IMR-90 (cell line): Measurements from ENCODE around the gene H2BK1. TPM values are rescaled to one million over a fixed set of nuclear protein-coding genes. Genes with fewer than 3 reads are reported as not detected.

Experiments
- ATAC-seq: fragments of 200-7000 bp; cut with Tn5 transposase; 2 replicates; pipeline ENCODE4 v1.9.1; 2020; ENCODE audit warnings: low read depth, mild to moderate bottlenecking, moderate library complexity
- BruUV-seq: library from RNA; stranded (reverse); fragments of 400-500 nt; replicated peaks from 2 replicates; lab custom pipeline; 2021; lab: Mats Ljungman, UMichigan
- CTCF ChIA-PET: fragments of 300-600 bp; formaldehyde crosslinking; extraction: SDS; loops from one replicate; lab custom pipeline; 2021; ENCODE audit warnings: antibody characterized with exemption; lab: Yijun Ruan, JAX
- POLR2A ChIA-PET: fragments of 300-600 bp; sonication (Branson Sonifier 250); formaldehyde crosslinking; loops from one replicate; lab custom pipeline; 2022; ENCODE audit warnings: antibody characterized with exemption; ENCODE audit not compliant: unreplicated experiment; lab: Charles Lee
- DNase-seq: peaks from one replicate; pipeline ENCODE4 v3.0.0; 2013
- H2AFZ ChIP-seq: replicated peaks from 2 replicates; pipeline ENCODE3; 2013; ENCODE audit warnings: low read length, mild to moderate bottlenecking; ENCODE audit not compliant: poor library complexity
- H2AK5ac ChIP-seq: 2 replicates; pipeline ENCODE4 v1.6.1; 2013; ENCODE audit warnings: low read depth, low read length, inconsistent platforms
- H2AK9ac ChIP-seq: replicated peaks from 2 replicates; pipeline ENCODE3; 2013; ENCODE audit warnings: mild to moderate bottlenecking, low read depth, low read length, moderate library complexity; ENCODE audit not compliant: poor library complexity
- H2BK120ac ChIP-seq: 2 replicates; pipeline ENCODE4 v1.6.1; 2013; ENCODE audit warnings: low read depth, low read length, inconsistent platforms
- H2BK15ac ChIP-seq: 3 replicates; pipeline ENCODE4 v1.6.1; 2013; ENCODE audit warnings: low read depth, low read length, inconsistent platforms
- H2BK20ac ChIP-seq: 2 replicates; pipeline ENCODE4 v1.6.1; 2013; ENCODE audit warnings: low read depth, mild to moderate bottlenecking, inconsistent platforms, low read length, moderate library complexity
- H2BK5ac ChIP-seq: 2 replicates; pipeline ENCODE4 v1.6.1; 2013; ENCODE audit warnings: mild to moderate bottlenecking, low read depth, low read length, inconsistent platforms; ENCODE audit not compliant: poor library complexity, severe bottlenecking
- H3K14ac ChIP-seq: replicated peaks from 2 replicates; pipeline ENCODE4 v1.6.1; 2013; ENCODE audit warnings: low read depth, low read length, inconsistent platforms
- H3K18ac ChIP-seq: 2 replicates; pipeline ENCODE4 v1.6.1; 2013; ENCODE audit warnings: low read depth, low read length, control low read depth
- H3K23ac ChIP-seq: 2 replicates; pipeline ENCODE4 v1.6.1; 2013; ENCODE audit warnings: low read depth, low read length, inconsistent platforms
- H3K27ac ChIP-seq: 2 replicates; pipeline ENCODE4 v1.5.1; 2013; ENCODE audit warnings: mild to moderate bottlenecking, control low read depth, low read length; ENCODE audit not compliant: insufficient read depth
- H3K27me3 ChIP-seq: 2 replicates; pipeline ENCODE4 v1.6.1; 2013; ENCODE audit warnings: low read length; ENCODE audit not compliant: control insufficient read depth, insufficient read depth
- H3K36me3 ChIP-seq: 2 replicates; pipeline ENCODE4 v1.6.1; 2013; ENCODE audit warnings: low read length, mixed read lengths; ENCODE audit not compliant: control insufficient read depth, insufficient read depth
- H3K4ac ChIP-seq: 2 replicates; pipeline ENCODE4 v1.6.1; 2013; ENCODE audit warnings: low read depth, low read length, inconsistent platforms
- H3K4me1 ChIP-seq: 2 replicates; pipeline ENCODE4 v1.6.1; 2013; ENCODE audit warnings: low read length, mixed read lengths; ENCODE audit not compliant: control insufficient read depth, insufficient read depth
- H3K4me2 ChIP-seq: 2 replicates; pipeline ENCODE4 v1.6.1; 2013; ENCODE audit warnings: low read depth, mild to moderate bottlenecking, control low read depth, low read length, moderate library complexity
- H3K4me3 ChIP-seq: 2 replicates; pipeline ENCODE4 v1.5.1; 2013; ENCODE audit warnings: low read depth, mild to moderate bottlenecking, control low read depth, low read length, moderate library complexity; ENCODE audit not compliant: insufficient read depth
- H3K56ac ChIP-seq: 2 replicates; pipeline ENCODE4 v1.6.1; 2013; ENCODE audit warnings: low read length, inconsistent platforms; ENCODE audit not compliant: insufficient read depth; ENCODE audit errors: extremely low read depth
- H3K79me1 ChIP-seq, 2 experiments: 2 replicates each; pipeline ENCODE4 v1.6.1; 2013; ENCODE audit warnings: low read length in 2 of 2, inconsistent platforms in 1 of 2, low read depth in 1 of 2
- H3K9ac ChIP-seq: 2 replicates; pipeline ENCODE4 v1.6.1; 2013; ENCODE audit warnings: low read depth, low read length, control low read depth
- H3K9me1 ChIP-seq: 2 replicates; pipeline ENCODE4 v1.6.1; 2013; ENCODE audit warnings: low read length, inconsistent platforms; ENCODE audit not compliant: insufficient read depth
- H3K9me3 ChIP-seq: 2 replicates; pipeline ENCODE4 v1.6.1; 2013; ENCODE audit warnings: low read length; ENCODE audit not compliant: control insufficient read depth, insufficient read depth
- H4K20me1 ChIP-seq: 2 replicates; pipeline ENCODE4 v1.6.1; 2013; ENCODE audit warnings: low read length, inconsistent platforms; ENCODE audit not compliant: insufficient read depth
- H4K5ac ChIP-seq: 2 replicates; pipeline ENCODE4 v1.6.1; 2013; ENCODE audit warnings: mild to moderate bottlenecking, low read depth, low read length, control low read depth
- H4K8ac ChIP-seq, 2 experiments: 2 replicates each; pipeline ENCODE4 v1.6.1; 2013; ENCODE audit warnings: low read depth in 2 of 2, low read length in 2 of 2, control low read depth in 1 of 2, inconsistent platforms in 1 of 2
- H4K91ac ChIP-seq: 2 replicates; pipeline ENCODE4 v1.6.1; 2013; ENCODE audit warnings: low read depth, low read length, inconsistent platforms; ENCODE audit not compliant: insufficient read depth
- BHLHE40 ChIP-seq: fragments of 150-350 bp; IDR thresholded peaks from 2 replicates; pipeline ENCODE4 v1.6.1; 2016; ENCODE audit warnings: mild to moderate bottlenecking, low read depth, low read length
- WGBS, 2 experiments: methylation state at CpG; one replicate each; pipeline versions ENCODE4 v1.1.5 to v1.1.7; 2013; ENCODE audit warnings: missing lambda C conversion rate in 2 of 2; ENCODE audit not compliant: insufficient read length in 1 of 2; ENCODE audit errors: extremely low coverage in 2 of 2; 5-methylcytosine and 5-hydroxymethylcytosine counted together
- dilution Hi-C: fragments of 300-500 bp; cut with HindIII; formaldehyde crosslinking; loops from one replicate; pipeline ENCODE4 v1.14.3; 2018; ENCODE audit warnings: low sequenced_read_pairs; ENCODE audit not compliant: unreplicated experiment
- in situ Hi-C: fragments of 300-500 bp; cut with MboI; formaldehyde crosslinking; loops from 3 replicates; pipeline ENCODE4 v1.14.3; 2019; ENCODE audit warnings: low sequenced_read_pairs, inconsistent platforms, mixed read lengths
- intact Hi-C: fragments of 100-400 bp; cut with micrococcal nuclease; formaldehyde crosslinking; loops from 2 replicates; pipeline ENCODE4 v1.10.0; 2022
- polyA plus RNA-seq, 3 experiments: library from polyadenylated mRNA; depleted of rRNA; stranded (reverse); fragments of >200 nt; gene quantifications; 2 replicates each; pipeline ENCODE4 v1.2.3, GENCODE V29; 2012; ENCODE audit warnings: low replicate concordance in 1 of 3
- total RNA-seq: library from RNA; depleted of rRNA; stranded (reverse); fragments of >200 nt; gene quantifications from 2 replicates; pipeline ENCODE4 v1.2.3, GENCODE V29; 2012

Gene H2BK1
- total and polyA plus RNA-seq, 2 of the 4 experiments (the other 2 are of a cell fraction): not detected

DNA sequence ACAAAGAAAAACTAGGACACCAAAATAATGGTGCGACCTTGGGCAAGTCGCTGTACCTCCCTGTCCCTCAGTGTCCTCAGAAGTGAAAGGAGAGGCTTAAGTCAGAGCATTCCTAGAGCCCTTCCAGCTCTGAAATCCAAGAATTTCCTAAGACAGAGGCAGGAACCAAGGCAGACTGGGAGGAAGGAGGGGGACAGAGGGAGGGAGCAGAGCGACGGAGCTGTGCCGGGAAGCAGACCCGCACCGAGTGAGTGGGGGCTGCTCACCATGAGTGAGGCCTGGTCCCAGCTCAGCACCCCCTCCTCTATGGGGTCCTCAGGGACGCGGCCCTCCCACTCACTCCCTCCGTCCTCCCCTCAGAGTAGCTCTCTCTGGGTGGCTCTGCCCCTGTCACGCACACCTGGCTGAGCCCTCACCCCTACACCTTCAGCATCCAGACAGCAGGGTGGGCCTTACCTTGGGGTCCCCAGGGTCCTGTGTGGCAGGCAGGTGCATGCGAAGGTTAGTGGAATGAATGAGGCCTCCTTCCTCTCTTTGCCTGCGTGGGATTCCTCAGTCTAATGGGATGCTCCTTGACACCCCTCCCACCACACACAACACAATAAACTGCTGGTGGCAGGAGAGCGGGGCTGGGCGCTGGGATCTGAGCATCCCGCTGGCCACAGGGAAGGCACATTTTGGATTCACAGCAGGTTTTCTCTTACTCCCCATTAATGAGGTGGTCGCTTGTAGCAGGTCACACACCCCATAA lies 42.8 kb upstream of the H2BK1 start:
- peak overlapping the region; percentile 95 for H2AFZ ChIP-seq
- H2AK5ac ChIP-seq: peak overlapping the region; percentile 91
- peaks cover 10% of the 10 kb centered on the region for H3K9me1 ChIP-seq
- no peaks in the 10 kb centered on the region for H3K36me3 ChIP-seq
- in situ Hi-C loops: no loop called here
- H2BK15ac ChIP-seq: 0 out of 3 replicates have a peak overlapping the region, but pooled peaks have one; percentile 1
- no peaks in the 10 kb centered on the region for H3K9me3 ChIP-seq
- H2BK5ac ChIP-seq: no peak overlapping the region
- H2BK120ac ChIP-seq: no peak overlapping the region
- CTCF ChIA-PET: no interaction called here
- peak overlapping the region; percentile 98 for H2AK9ac ChIP-seq
- H3K79me1 ChIP-seq: peaks cover 5 to 33% of the 10 kb centered on the region in 2 experiments; a peak in 2 of 4 replicates
- POLR2A ChIA-PET: no interaction called here
- H2BK20ac ChIP-seq: no peak overlapping the region
- BruUV-seq: no TSS peak
- DNase-seq (no peak), ATAC-seq (no peak)
- H4K5ac ChIP-seq: peak overlapping the region; percentile 91
- peak overlapping the region; percentile 82 for H3K4me2 ChIP-seq
- H4K91ac ChIP-seq: peak overlapping the region; percentile 96
- intact Hi-C loops: no loop called here
- no peak overlapping the region for H3K18ac ChIP-seq
- dilution Hi-C loops: no loop called here
- peaks cover 22% of the 10 kb centered on the region for H3K4me1 ChIP-seq
- H3K56ac ChIP-seq: peak overlapping the region; percentile 6; the same call in 1 of the 2 replicates
- H3K4ac ChIP-seq: peak overlapping the region; percentile 98
- no peaks in the 10 kb centered on the region for H4K20me1 ChIP-seq
- H3K27me3 ChIP-seq: peaks cover 9% of the 10 kb centered on the region; the same call in 1 of the 2 replicates
- peak overlapping the region; percentile 95 to 98 for H4K8ac ChIP-seq
- H3K27ac ChIP-seq: peak overlapping the region; percentile 97; the same call in 1 of the 2 replicates
- WGBS, 2 experiments: no CpG with 5 or more reads among the region's 17 CpGs
- no peak overlapping the region; the same call in 1 of the 2 replicates for H3K4me3 ChIP-seq
- peak overlapping the region; percentile 81 for H3K9ac ChIP-seq
- peak overlapping the region; percentile 99 for H3K23ac ChIP-seq
- H3K14ac ChIP-seq: peak overlapping the region; percentile 100
- TF ChIP-seq BHLHE40: no peak
